NOMO-1 treated with dmso at 0.1 percent for 144 hours (cell line): ENCODE measurements around the gene MPHOSPH9.
A peak's percentile ranks its signal among the peaks of the same experiment; 100 is the strongest.

ENCODE experiments used
- DNase-seq: peaks from one replicate; lab custom pipeline; 2025; ENCODE audit not compliant: unreplicated experiment; lab: John Stamatoyannopoulos, UW

The MPHOSPH9 gene

GRCh38 chr12:123150275-123150743, 82.6 kb downstream of the MPHOSPH9 start:
- DNase-seq = no peak

GRCh38 chr12:123149501-123150274, 83.3 kb downstream of the MPHOSPH9 start:
- DNase-seq = no peak

DNA sequence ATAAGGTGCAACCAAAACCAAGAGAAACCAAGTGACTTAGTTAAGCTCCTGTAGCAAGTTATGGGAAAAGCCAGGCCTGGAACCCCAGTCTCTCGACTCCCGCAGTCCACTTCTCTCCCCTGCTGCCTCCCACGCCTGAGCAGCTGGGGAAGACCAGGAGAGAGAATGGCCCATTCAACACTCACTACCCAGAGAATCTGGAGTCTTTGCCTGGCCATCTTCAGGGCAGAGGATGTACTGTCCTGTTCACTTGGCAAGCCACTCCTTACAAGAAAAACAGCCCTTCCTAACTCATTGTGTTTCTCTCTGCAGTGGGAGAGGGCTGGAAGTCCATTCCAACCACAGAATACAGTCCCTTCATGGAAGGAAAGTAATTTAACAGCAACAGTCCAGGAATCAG, 83.9 kb downstream of the MPHOSPH9 start:
- DNase-seq = no peak

DNA sequence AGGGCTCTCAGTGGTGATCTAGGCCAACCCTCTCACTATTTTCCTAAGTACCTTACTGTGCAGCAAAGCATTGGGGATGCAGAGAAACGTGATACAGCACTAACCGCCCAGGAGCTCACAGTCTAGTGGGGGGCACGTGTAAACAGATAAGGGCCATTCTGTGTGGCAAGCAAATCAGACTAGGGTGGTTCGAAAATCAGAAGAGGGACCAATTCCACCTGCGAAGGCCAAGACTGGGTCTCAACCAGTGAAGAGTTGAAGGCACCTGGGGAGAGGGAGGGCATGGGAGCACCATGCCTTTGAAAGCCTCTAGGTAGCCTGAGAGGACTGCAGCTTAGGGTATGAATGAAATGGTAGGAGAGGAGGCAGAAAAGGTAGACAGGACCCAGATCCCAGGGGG, 84.3 kb downstream of the MPHOSPH9 start:
- DNase-seq = no peak

DNA sequence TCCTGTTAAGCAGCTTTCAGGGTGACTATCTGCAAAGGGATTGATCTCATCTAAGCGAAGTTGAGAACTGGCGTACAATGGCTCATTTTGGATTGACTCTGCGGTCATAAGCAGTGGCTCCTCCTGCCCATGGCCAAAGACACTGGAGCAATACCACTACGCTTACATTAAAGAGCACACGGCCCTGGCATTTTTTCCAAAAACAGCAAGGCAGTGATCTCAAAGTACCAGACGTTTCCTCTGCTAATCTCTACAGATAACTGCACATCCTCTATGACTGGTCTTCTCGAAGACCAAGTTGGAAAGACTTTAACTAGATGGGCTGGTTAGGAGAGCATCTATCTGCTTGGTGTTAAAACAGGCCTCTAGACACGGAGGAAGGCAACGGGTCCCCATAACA, 84.7 kb downstream of the MPHOSPH9 start:
- no peak for DNase-seq

DNA sequence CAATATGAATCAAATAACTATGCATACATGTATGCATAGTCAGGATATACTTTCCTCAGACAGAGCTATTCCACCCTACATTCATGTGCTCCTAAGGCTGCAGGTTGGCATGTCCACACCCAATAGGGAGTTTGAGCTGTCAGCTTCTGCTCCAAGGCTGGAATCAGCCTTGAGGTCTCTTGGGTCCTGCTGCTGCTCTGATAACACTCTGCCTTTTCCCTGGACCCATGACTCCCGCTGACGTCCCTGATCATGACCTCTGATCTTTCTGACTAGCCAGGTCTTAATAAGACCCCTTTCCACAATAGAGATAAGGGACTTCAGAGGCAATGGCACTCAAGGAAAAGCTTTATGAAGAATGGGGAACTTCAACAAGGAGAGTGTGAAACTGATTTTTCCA, 87.7 kb downstream of the MPHOSPH9 start:
- no peak for DNase-seq

GRCh38 chr12:123143736-123144461, 89.0 kb downstream of the MPHOSPH9 start:
- DNase-seq = no peak

DNA sequence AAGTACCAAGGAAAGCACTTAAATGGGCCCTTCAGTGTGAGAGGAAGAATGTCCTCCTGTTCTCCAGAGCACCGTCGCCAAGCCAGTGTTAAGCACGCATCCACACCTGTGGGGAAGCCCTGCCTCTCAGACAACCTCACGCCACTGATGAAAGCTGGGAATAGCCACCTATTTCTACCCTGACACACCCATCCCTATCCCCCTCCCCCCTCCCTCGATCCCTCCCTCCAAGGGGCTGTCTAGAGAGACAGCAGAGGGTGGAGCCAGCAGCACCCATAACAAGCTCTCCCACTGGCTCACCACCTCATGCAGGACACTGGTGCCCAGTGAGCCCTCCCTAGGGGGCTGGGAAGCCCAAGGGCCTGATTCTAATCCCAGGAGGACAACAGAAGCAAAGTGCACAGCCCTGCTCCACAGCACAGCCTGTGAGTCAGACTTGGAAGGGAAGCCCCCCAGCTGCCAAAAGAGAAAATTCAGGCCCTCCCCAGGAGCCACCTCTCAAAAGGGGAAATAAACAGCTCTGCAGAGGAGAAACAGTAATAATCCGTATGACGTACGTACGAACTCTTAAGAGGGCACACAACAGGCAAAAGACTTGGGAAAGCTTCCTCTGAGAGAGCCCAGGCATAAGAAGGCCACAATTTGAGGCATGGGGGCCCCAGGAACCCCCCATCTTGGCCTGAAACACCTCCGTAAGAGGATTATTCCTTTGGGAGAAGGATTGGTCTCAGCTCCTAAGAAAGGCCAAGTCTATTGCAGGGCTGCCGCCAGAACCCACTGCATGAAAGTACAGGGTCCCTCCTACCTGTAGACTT, 89.8 kb downstream of the MPHOSPH9 start:
- DNase-seq = peak; percentile 67

- DNase-seq = peak; percentile 37
Observed at GRCh38 chr12:123142518-123142840, 90.5 kb downstream of the MPHOSPH9 start.

- DNase-seq = peak; percentile 35
Observed at GRCh38 chr12:123141615-123142517, 91.1 kb downstream of the MPHOSPH9 start.

- DNase-seq = no peak
Observed at GRCh38 chr12:123140676-123141614, 92.0 kb downstream of the MPHOSPH9 start.

- no peak for DNase-seq
Observed at GRCh38 chr12:123139926-123140675, 92.8 kb downstream of the MPHOSPH9 start.

DNA sequence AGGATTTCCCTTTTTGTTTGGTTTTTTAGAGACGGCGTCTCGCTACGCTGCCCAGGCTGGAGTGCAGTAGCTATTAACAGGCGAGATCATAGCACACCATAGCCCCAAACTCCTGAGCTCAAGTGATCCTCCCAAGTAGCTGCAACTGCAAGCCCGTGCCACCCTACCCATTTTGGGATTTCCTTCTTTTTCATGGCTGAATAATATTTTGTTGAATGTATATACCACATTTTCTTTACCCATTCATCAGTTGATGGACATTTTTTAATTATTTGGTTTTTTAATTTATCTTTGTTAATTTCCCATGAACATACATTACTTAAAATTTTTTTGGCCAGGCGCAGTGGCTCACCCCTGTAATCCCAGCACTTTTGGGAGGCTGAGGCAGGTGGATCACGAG, 97.3 kb downstream of the MPHOSPH9 start:
- DNase-seq = no peak

- no peak for DNase-seq
Observed at GRCh38 chr12:123134826-123135225, 98.1 kb downstream of the MPHOSPH9 start.

DNA sequence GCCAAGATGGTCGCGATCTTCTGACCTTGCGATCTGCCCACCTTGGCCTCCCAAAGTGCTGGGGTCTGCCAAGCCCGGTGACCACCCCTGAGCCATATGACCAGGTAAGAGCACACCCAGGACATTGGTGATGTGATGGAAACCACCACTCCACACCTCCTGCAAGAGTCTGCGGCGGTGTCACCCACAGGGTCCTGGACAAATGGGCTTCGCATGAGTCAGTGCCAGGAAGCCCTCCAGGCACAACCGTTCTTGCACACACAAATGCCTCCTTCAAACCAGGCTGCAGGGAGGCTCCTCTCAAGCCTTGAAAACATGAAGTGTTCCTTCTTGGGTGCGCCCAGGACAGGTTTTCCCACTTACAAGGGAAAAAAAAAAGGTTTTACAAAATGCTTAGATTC, 98.7 kb downstream of the MPHOSPH9 start:
- DNase-seq = no peak

DNA sequence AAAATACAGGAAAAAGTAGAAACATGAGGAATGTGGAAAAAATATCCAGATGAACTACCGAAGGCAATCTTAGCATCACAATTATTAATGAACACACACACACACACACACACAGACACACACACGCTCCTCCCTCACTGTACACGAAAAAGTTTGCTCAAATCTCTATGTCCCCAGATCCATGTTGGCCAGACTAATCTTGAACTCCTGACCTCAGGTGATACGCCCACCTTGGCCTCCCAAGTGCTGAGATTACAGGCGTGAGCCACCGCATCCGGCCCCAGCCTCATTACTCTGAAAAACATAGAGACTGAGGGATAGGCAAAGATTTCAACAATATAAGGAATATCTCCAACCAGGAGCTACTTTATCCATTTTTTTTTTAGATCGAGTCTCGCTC, 99.2 kb downstream of the MPHOSPH9 start:
- DNase-seq = no peak

DNA sequence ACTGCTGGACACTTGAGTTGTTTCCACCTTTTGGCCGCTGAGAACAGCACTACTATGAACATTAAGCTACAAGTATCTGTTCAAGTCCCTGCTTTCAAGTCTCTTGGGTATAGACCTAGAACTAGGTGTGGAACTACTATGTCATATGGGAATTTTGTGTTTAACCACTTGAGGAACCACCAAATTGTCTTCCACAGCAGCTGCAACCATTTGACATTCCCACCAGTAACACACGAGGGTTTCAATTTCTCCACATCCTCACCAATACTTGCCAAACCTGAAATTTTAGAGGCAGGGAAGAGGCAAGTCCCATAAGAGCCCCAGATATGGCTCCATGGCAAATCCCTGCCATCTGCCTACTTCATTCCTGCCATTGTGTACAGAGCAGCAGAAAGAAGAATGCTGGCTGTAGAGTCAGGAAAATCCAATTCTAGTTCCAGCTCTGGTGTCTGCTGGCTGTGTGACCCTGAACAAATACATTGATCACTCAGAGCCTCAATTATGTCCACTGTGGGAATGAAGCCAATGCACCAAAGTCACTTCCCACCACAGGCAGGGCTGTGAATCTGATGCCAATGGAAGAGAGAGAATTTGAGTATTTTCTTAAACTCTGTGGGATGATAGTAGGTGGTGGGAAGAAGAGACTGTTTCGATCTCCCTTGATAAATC, 99.9 kb downstream of the MPHOSPH9 start:
- no peak for DNase-seq

GRCh38 chr12:123131879-123132402, 101.0 kb downstream of the MPHOSPH9 start:
- no peak for DNase-seq
